ENCODE results near the gene IFT122. TPM values are rescaled to one million over a fixed set of nuclear protein-coding genes. Genes with fewer than 3 reads are reported as not detected.

The IFT122 gene
- total RNA-seq, 2 experiments from 2014 or later = 22.7 to 26.7 TPM

DNA sequence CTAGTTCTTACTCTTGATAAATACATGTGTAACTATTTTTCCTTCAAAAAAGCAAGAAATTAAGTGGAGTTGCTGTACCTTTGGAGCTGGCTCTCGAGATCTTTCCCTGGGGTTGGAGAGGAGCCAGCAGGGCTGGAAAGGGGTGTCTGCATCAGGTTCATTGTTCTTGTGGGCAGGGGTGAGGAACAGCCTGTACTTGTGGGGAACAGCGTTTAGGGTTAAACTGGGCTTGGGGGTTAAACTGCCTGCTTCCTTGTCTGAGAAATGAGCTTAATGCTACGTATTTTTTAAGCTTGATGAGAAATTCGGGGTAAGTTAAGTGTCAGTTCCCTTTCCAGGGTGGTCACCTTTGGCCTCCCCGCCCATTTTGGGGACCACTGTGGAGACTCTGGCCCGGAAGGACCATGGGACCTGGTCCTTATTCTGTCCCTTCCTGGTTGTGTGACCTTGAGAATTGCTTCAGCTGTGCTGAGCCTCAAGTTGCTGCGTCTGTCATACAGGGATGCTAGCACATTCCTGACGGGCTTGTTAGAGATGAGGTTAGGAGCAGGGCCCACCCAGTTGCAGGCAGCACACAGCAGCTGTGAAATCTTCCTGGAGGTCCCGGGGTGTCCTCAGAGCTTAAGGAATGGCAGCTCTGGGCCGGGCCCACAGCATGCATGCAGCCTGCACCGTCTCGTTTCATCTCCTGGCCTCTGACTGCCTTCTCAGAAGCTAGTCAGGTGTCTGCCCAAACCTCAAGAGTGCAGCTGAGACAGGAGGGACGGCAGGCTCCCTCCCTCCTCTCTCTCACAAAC lies 114.5 kb downstream of the IFT122 start:
- Histone ChIP-seq H3K9me3 (ENCODE audit: control insufficient read depth in 1 of 2, insufficient read depth in 1 of 2, low read length in 2 of 2) (no peaks in the 10 kb centered on the region), H3K27ac (ENCODE audit: low read depth in 1 of 2, low read length in 2 of 2) (no peak overlapping the region), H3K4me1 (ENCODE audit: insufficient read depth, low read length) (peaks cover 24% of the 10 kb centered on the region), H3K27me3 (ENCODE audit: control insufficient read depth in 1 of 2, insufficient read depth in 2 of 2, low read length in 2 of 2) (no peaks in the 10 kb centered on the region), H3K36me3 (ENCODE audit: insufficient read depth, low read length) (no peaks in the 10 kb centered on the region), H3K4me3 (ENCODE audit: low read length) (no peak overlapping the region)
- CTCF ChIA-PET = no interaction called here
- DNase-seq (no peak), ATAC-seq (ENCODE audit: poor library complexity) (no peak)
- intact Hi-C loops (cut with DNase I, micrococcal nuclease) = no loop called here
- Mint-ChIP-seq H3K36me3 (ENCODE audit: low read depth) (no peaks in the 10 kb centered on the region), H3K9me3 (no peaks in the 10 kb centered on the region), H3K4me1 (ENCODE audit: low read depth) (peaks cover 16% of the 10 kb centered on the region), H3K4me3 (no peak overlapping the region), H3K27ac (no peak overlapping the region), H3K27me3 (no peaks in the 10 kb centered on the region)
- TF ChIP-seq, protein P1, sequence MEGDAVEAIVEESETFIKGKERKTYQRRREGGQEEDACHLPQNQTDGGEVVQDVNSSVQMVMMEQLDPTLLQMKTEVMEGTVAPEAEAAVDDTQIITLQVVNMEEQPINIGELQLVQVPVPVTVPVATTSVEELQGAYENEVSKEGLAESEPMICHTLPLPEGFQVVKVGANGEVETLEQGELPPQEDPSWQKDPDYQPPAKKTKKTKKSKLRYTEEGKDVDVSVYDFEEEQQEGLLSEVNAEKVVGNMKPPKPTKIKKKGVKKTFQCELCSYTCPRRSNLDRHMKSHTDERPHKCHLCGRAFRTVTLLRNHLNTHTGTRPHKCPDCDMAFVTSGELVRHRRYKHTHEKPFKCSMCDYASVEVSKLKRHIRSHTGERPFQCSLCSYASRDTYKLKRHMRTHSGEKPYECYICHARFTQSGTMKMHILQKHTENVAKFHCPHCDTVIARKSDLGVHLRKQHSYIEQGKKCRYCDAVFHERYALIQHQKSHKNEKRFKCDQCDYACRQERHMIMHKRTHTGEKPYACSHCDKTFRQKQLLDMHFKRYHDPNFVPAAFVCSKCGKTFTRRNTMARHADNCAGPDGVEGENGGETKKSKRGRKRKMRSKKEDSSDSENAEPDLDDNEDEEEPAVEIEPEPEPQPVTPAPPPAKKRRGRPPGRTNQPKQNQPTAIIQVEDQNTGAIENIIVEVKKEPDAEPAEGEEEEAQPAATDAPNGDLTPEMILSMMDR (IDR thresholded peaks at IDR 0.05) = no peak
- POLR2A ChIA-PET = interaction anchor here (2.5 kb wide), 1 partner anchor 22 kb away, joined by 15 read pairs; no protein-coding TSS in a partner anchor

DNA sequence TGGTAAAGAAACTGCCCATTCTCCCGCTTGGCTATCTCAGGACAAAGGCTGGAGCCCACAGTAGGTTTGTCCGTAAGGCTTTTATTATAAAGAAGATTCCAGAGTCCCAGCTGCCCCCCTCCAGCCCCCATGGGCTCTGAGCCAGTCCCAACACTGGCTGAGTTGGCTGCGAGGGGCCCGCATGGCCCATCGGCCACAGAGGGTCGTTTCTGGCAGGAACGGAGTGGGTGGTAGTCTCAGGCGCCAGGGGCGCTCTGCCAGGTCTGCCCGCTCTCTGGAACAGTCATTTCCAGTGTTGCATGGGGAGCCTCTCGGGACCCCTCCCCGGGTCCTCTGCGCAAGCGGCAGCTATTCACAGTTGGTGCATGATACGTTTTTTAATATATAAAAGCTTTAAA lies 115.1 kb downstream of the IFT122 start:
- Histone ChIP-seq H3K27ac (ENCODE audit: low read depth in 1 of 2, low read length in 2 of 2) (no peak overlapping the region), H3K4me1 (ENCODE audit: insufficient read depth, low read length) (peaks cover 24% of the 10 kb centered on the region), H3K36me3 (ENCODE audit: insufficient read depth, low read length) (no peaks in the 10 kb centered on the region), H3K27me3 (ENCODE audit: control insufficient read depth in 1 of 2, insufficient read depth in 2 of 2, low read length in 2 of 2) (no peaks in the 10 kb centered on the region), H3K4me3 (ENCODE audit: low read length) (no peak overlapping the region), H3K9me3 (ENCODE audit: control insufficient read depth in 1 of 2, insufficient read depth in 1 of 2, low read length in 2 of 2) (no peaks in the 10 kb centered on the region)
- TF ChIP-seq, protein P1 (IDR thresholded peaks at IDR 0.05) = no peak
- no peaks in the 10 kb centered on the region for H3K9me3 Mint-ChIP-seq
- no peaks in the 10 kb centered on the region for H3K36me3 Mint-ChIP-seq (ENCODE audit: low read depth)
- no peak overlapping the region for H3K27ac Mint-ChIP-seq
- DNase-seq (no peak), ATAC-seq (ENCODE audit: poor library complexity) (no peak)
- no peak overlapping the region for H3K4me3 Mint-ChIP-seq
- ChIA-PET CTCF (no interaction called here), POLR2A (interaction anchor here (2.5 kb wide), 1 partner anchor 22 kb away, joined by 15 read pairs; no protein-coding TSS in a partner anchor)
- intact Hi-C loops (cut with DNase I, micrococcal nuclease) = no loop called here
- no peaks in the 10 kb centered on the region for H3K27me3 Mint-ChIP-seq
- peaks cover 16% of the 10 kb centered on the region for H3K4me1 Mint-ChIP-seq (ENCODE audit: low read depth)

DNA sequence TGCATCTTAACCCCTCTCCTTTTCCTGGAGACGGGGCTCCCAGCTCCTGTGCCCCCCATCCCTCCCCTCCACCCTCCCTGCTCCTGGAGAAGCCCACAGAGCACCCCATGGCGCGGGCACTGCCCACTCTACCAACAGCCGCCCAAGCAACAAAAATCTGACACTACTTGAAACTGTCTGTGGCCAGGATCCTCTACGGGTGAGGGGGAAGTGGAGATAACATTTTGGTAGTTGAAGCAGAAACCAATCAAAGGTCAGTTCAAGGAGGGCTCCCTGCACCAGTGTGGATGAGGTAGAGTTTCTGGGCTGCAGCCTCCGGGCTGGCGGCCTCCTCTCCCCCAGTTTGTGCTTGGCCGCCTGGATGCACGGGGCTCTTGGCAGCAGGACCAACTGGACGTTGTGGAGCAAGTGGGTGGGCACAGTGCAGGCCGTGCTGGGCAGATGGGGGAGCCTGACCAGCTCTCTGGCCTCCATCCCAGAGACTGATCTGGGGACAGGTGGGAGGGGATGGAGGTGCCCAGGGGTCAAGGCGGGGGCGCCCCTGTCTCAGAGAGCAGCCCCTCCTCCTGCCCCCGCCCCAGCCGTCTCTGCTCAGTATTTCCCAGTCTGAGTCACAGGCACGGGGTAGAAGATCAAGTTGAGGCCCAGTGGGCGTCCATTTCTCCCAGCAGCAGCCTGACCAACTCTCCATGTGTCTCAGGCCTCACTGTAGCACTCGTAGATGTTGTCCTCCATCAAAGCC lies 115.8 kb downstream of the IFT122 start:
- Histone ChIP-seq H3K36me3 (ENCODE audit: insufficient read depth, low read length) (no peaks in the 10 kb centered on the region), H3K4me1 (ENCODE audit: insufficient read depth, low read length) (peaks cover 24% of the 10 kb centered on the region), H3K9me3 (ENCODE audit: control insufficient read depth in 1 of 2, insufficient read depth in 1 of 2, low read length in 2 of 2) (no peaks in the 10 kb centered on the region), H3K27ac (ENCODE audit: low read depth in 1 of 2, low read length in 2 of 2) (no peak overlapping the region), H3K27me3 (ENCODE audit: control insufficient read depth in 1 of 2, insufficient read depth in 2 of 2, low read length in 2 of 2) (no peaks in the 10 kb centered on the region), H3K4me3 (ENCODE audit: low read length) (no peak overlapping the region)
- intact Hi-C loops (cut with DNase I, micrococcal nuclease) = no loop called here
- H3K4me1 Mint-ChIP-seq (ENCODE audit: low read depth) = peaks cover 16% of the 10 kb centered on the region
- no peaks in the 10 kb centered on the region for H3K36me3 Mint-ChIP-seq (ENCODE audit: low read depth)
- ChIA-PET POLR2A (no interaction called here), CTCF (no interaction called here)
- TF ChIP-seq, protein P1 (IDR thresholded peaks at IDR 0.05) = no peak
- H3K4me3 Mint-ChIP-seq = no peak overlapping the region
- no peaks in the 10 kb centered on the region for H3K9me3 Mint-ChIP-seq
- H3K27ac Mint-ChIP-seq = no peak overlapping the region
- DNase-seq (no peak), ATAC-seq (ENCODE audit: poor library complexity) (no peak)
- no peaks in the 10 kb centered on the region for H3K27me3 Mint-ChIP-seq
